ENCODE results near the gene FXYD2. TPM values are rescaled to one million over a fixed set of nuclear protein-coding genes. Genes with fewer than 3 reads are reported as not detected.

Gene FXYD2
- total and polyA plus RNA-seq, 2 of the 4 experiments (the other 2 are of a cell fraction) = 0.09 TPM; not detected in 1

DNA sequence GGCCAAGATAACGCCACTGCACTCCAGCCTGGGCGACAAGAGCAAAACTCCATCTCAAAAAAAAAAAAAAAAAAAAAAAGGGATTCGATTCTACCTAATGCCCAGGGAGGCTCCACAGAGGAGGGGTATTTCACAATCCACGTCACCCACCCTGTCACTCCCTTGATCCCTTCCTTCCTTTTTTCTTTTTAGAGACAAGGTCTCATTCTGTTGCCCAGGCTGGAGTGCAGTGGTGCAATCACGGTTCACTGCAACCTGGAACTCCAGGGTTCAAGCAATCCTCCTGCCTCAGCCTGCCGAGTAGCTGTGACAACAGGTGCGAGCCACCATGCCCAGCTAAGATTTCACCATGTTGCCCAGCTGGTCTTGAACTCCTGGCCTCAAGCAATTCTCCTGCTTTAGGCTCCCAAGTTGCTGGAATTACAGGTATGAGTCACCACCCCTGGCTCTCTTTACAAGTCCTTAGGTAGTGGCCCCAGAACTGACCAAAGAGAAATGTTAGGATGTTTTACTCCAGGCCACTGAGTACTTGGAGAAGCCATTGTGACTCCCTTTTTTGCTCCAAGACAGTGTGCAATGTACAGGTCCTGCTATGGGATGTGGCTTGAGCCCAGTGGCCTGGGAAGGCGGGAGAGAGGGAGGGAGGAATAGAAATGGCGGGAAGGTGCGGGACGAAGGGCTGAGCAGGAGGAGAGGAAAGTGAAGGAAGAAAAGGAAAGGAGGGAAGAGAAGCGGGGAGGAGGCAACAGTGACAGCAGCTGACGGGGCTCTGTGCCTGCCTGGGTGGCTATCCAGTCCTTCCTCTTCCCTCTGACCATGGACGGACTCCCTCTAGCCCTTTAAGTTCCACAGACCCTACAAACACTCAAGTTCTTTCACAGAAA, 11.8 kb upstream of the FXYD2 start:
- Histone ChIP-seq H3K9ac (ENCODE audit: low read depth, low read length) (no peak overlapping the region), H3K79me1 (ENCODE audit: low read depth in 1 of 2, low read length in 2 of 2) (no peaks in the 10 kb centered on the region), H3K36me3 (ENCODE audit: control insufficient read depth, insufficient read depth, low read length) (no peaks in the 10 kb centered on the region), H3K56ac (ENCODE audit: extremely low read depth, insufficient read depth, low read length) (no peak overlapping the region), H2BK15ac (ENCODE audit: low read depth, low read length) (no peak overlapping the region), H2AFZ (replicated peaks; ENCODE audit: low read length, poor library complexity) (no peak overlapping the region), H4K20me1 (ENCODE audit: insufficient read depth, low read length) (no peaks in the 10 kb centered on the region), H3K23ac (ENCODE audit: low read depth, low read length) (no peak overlapping the region), H3K4ac (ENCODE audit: low read depth, low read length) (no peak overlapping the region), H3K27me3 (ENCODE audit: control insufficient read depth, insufficient read depth, low read length) (peaks cover 26% of the 10 kb centered on the region), H3K4me1 (ENCODE audit: control insufficient read depth, insufficient read depth, low read length) (no peaks in the 10 kb centered on the region), H3K14ac (replicated peaks; ENCODE audit: low read depth, low read length) (no peak overlapping the region), H3K4me2 (ENCODE audit: low read depth, low read length) (no peak overlapping the region), H4K91ac (ENCODE audit: insufficient read depth, low read depth, low read length) (no peak overlapping the region), H3K27ac (ENCODE audit: insufficient read depth, low read length) (no peak overlapping the region), H2BK5ac (ENCODE audit: low read depth, low read length, poor library complexity, severe bottlenecking) (no peak overlapping the region), H2AK9ac (replicated peaks; ENCODE audit: low read depth, low read length, poor library complexity) (no peak overlapping the region), H3K9me3 (ENCODE audit: control insufficient read depth, insufficient read depth, low read length) (no peaks in the 10 kb centered on the region), H2BK20ac (ENCODE audit: low read depth, low read length) (no peak overlapping the region), H2AK5ac (ENCODE audit: low read depth, low read length) (no peak overlapping the region), H4K8ac (ENCODE audit: low read depth in 2 of 2, low read length in 2 of 2) (no peak overlapping the region), H3K4me3 (ENCODE audit: insufficient read depth, low read depth, low read length) (no peak overlapping the region), H3K18ac (ENCODE audit: low read depth, low read length) (no peak overlapping the region), H4K5ac (ENCODE audit: low read depth, low read length) (no peak overlapping the region), H2BK120ac (ENCODE audit: low read depth, low read length) (no peak overlapping the region), H3K9me1 (ENCODE audit: insufficient read depth, low read length) (no peaks in the 10 kb centered on the region)
- in situ Hi-C loops (cut with MboI; ENCODE audit: low sequenced_read_pairs) = no loop called here
- ATAC-seq (ENCODE audit: low read depth) (no peak), DNase-seq (no peak)
- ChIA-PET CTCF (interaction anchor here (0.8 to 2.1 kb wide), 2 partner anchors 17 to 110 kb away, joined by 3 to 6 read pairs; no protein-coding TSS in a partner anchor), POLR2A (ENCODE audit: unreplicated experiment) (no interaction called here)
- no CpG with 5 or more reads among the region's 14 CpGs for WGBS, 2 experiments (ENCODE audit: extremely low coverage in 2 of 2, insufficient read length in 1 of 2)
- dilution Hi-C loops (cut with HindIII; ENCODE audit: low sequenced_read_pairs, unreplicated experiment) = no loop called here
- no TSS peak for BruUV-seq (replicated peaks)
- intact Hi-C loops (cut with micrococcal nuclease) = no loop called here
- no peak for TF ChIP-seq POLR2A (IDR thresholded peaks at IDR 0.05; ENCODE audit: low read depth, low read length)
- no peak for TF ChIP-seq SMC3 (IDR thresholded peaks at IDR 0.05; ENCODE audit: low read depth, low read length)
- no peak for TF ChIP-seq MAFK (IDR thresholded peaks at IDR 0.05; ENCODE audit: low read depth, low read length)

All from IMR-90 (cell line).